Activated CD4-positive, alpha-beta T cell treated with anti-CD3 and anti-CD28 coated beads, Interleukin-2, amount 50 U/mL, for 24 hours (primary cell): Measurements from ENCODE around the gene LRRC59.

Experiments used
- DNase-seq, 2 donors: peaks; one replicate each; pipeline ENCODE4 v3.0.0-alpha.2; 2020; ENCODE audit warnings: low read depth in 1 of 2, low spot score in 1 of 2

The LRRC59 gene

GRCh38 chr17:50388728-50389127 is 8.6 kb downstream of the LRRC59 start:
- DNase-seq = no peak

- DNase-seq = no peak
Observed at GRCh38 chr17:50386510-50386909, 10.8 kb downstream of the LRRC59 start.

GRCh38 chr17:50382931-50383330 is 14.4 kb downstream of the LRRC59 start:
- DNase-seq = no peak

- DNase-seq = no peak
Observed at GRCh38 chr17:50381920-50382319, 15.4 kb downstream of the LRRC59 start.

- no peak for DNase-seq
Observed at GRCh38 chr17:50381260-50381815, 16.0 kb downstream of the LRRC59 start.

- DNase-seq = no peak
Observed at GRCh38 chr17:50380369-50381259, 16.7 kb downstream of the LRRC59 start.

GRCh38 chr17:50379351-50380132 is 17.8 kb downstream of the LRRC59 start:
- DNase-seq = no peak

GRCh38 chr17:50375858-50376538 is 21.3 kb downstream of the LRRC59 start:
- DNase-seq = no peak

GRCh38 chr17:50373705-50374104 is 23.6 kb downstream of the LRRC59 start:
- no peak for DNase-seq

- DNase-seq = peak; percentile 84 to 85
Observed at GRCh38 chr17:50372758-50373556, 24.4 kb downstream of the LRRC59 start, which contains the start of the genes EME1 and MRPL27. EME1 (plus strand) TSS chr17:50373229; CDS start chr17:50375209, 1,980 bp downstream. MRPL27 (minus strand) TSS chr17:50373184; CDS start chr17:50373170, 14 bp downstream.

- DNase-seq = no peak
Observed at GRCh38 chr17:50372222-50372757, 25.0 kb downstream of the LRRC59 start.

GRCh38 chr17:50371526-50371925 is 25.8 kb downstream of the LRRC59 start:
- no peak for DNase-seq

GRCh38 chr17:50370052-50370451 is 27.3 kb downstream of the LRRC59 start:
- DNase-seq = no peak

GRCh38 chr17:50367401-50367800 is 29.9 kb downstream of the LRRC59 start:
- no peak for DNase-seq

- no peak for DNase-seq
Observed at GRCh38 chr17:50365649-50366393, 31.5 kb downstream of the LRRC59 start.

GRCh38 chr17:50365165-50365564 is 32.2 kb downstream of the LRRC59 start:
- DNase-seq = no peak

GRCh38 chr17:50364715-50365114 is 32.6 kb downstream of the LRRC59 start:
- no peak for DNase-seq

- no peak for DNase-seq
Observed at GRCh38 chr17:50364061-50364458, 33.3 kb downstream of the LRRC59 start.
